GM19452 (cell line): ENCODE data around the gene BTBD6.
A peak's percentile ranks its signal among the peaks of the same experiment; 100 is the strongest.
"Not testable (repeated sequence)": the region's sequence is repeated elsewhere in the genome, so short reads cannot be mapped to it uniquely, and the experiment has no call there.

Experiments
- ATAC-seq: cut with Tn5 transposase; IDR thresholded peaks from one replicate; pipeline ENCODE4 v1.9.1; 2021; ENCODE audit not compliant: unreplicated experiment

BTBD6 gene

GRCh38 chr14:105292826-105293711, 44.7 kb downstream of the BTBD6 start:
- ATAC-seq = no peak

DNA sequence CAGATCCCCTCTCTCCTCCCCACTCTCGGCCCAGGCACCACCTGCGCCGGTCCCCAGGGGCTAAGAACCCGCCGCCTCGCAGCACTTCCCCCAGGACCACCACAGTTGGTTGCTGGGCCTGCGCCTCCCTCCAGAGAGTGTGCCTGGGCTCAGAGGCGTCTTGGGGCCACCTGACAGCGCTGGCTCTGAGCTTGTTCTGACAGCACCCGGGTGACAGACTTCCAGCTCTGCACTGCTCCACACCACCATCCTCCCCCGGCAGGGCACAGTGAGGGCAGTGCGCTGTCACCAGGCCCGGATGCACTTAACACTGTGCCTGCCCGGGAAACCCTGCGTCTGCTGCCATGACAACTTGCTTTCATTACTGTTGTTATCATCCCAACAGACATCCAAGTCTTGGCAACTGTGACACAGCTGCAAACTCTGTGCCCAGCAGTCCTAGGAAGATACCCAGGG, 45.8 kb downstream of the BTBD6 start:
- peak; percentile 50 for ATAC-seq

DNA sequence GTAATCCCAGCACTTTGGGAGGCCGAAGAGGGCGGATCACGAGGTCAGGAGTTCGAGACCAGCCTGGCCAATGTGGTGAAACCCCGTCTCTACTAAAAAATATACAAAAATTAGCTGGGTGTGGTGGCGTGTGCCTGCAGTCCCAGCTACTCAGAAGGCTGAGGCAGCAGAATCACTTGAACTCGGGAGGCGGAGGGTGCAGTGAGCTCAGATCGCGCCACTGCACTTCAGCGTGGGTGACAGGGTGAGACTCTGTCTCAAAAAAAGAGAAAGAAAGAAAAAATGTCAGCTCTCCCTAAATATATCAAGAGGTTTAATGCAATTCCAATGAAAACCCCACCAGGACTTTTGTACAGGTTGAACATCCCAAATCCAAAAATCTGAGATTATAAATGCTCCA, 49.0 kb downstream of the BTBD6 start:
- ATAC-seq = not testable (repeated sequence)

GRCh38 chr14:105299654-105300541, 51.6 kb downstream of the BTBD6 start:
- peak; percentile 16 for ATAC-seq
